ENCODE results near the gene CES4A. TPM values are rescaled to one million over a fixed set of nuclear protein-coding genes. Genes with fewer than 3 reads are reported as not detected.
"Not testable (repeated sequence)": the region's sequence is repeated elsewhere in the genome, so short reads cannot be mapped to it uniquely, and the experiment has no call there.

The CES4A gene
- polyA plus RNA-seq, 1 donor (not counting 4 experiments of a cell fraction or from before 2014, with no cell fraction given), result 6.6 TPM

- H3K27me3 ChIP-seq (ENCODE audit: control insufficient read depth, extremely low read depth, insufficient read depth, low read length), result no peaks in the 10 kb centered on the region
- H3K79me2 ChIP-seq (ENCODE audit: control insufficient read depth, insufficient read depth, low read length), result no peaks in the 10 kb centered on the region
- no peak overlapping the region for H2AFZ ChIP-seq (ENCODE audit: control insufficient read depth, low read length)
- no peak overlapping the region for H3K9ac ChIP-seq (ENCODE audit: control insufficient read depth, extremely low read depth, insufficient read depth, low read length)
- no peaks in the 10 kb centered on the region for H4K20me1 ChIP-seq (ENCODE audit: control insufficient read depth, extremely low read depth, insufficient read depth, low read length)
- DNase-seq (ENCODE audit: low read depth, low spot score) (no peak), FAIRE-seq (no peak)
- TF ChIP-seq CTCF (optimal IDR thresholded peaks at IDR 0.05 in 1 of 3, IDR thresholded peaks at IDR 0.05 in 1 of 3, conservative IDR thresholded peaks at IDR 0.05 in 1 of 3; ENCODE audit: extremely low read depth in 1 of 3, insufficient read depth in 2 of 3, low read length in 3 of 3) (no peak), EZH2 (IDR thresholded peaks at IDR 0.05; ENCODE audit: low read length) (no peak)
- dilution Hi-C loops (cut with MboI; ENCODE audit: extremely low pct_ligation_motif_present, low sequenced_read_pairs), result no loop called here
- peaks cover 2% of the 10 kb centered on the region for H3K9me1 ChIP-seq (ENCODE audit: control insufficient read depth, extremely low read depth, insufficient read depth, low read length)
- no peak overlapping the region for H3K4me2 ChIP-seq (ENCODE audit: control insufficient read depth, extremely low read depth, insufficient read depth, low read depth, low read length)
- no peak overlapping the region for H3K4me3 ChIP-seq (ENCODE audit: control insufficient read depth in 2 of 3, extremely low read depth in 1 of 3, insufficient read depth in 2 of 3, low read depth in 1 of 3, low read length in 3 of 3)
- H3K36me3 ChIP-seq (ENCODE audit: control insufficient read depth in 2 of 2, extremely low read depth in 1 of 2, insufficient read depth in 2 of 2, low read length in 2 of 2), result no peaks in the 10 kb centered on the region
- H3K4me1 ChIP-seq (ENCODE audit: control insufficient read depth, extremely low read depth, insufficient read depth, low read length), result peaks cover 13% of the 10 kb centered on the region
- H3K9me3 ChIP-seq (ENCODE audit: control insufficient read depth, low read depth, low read length), result no peaks in the 10 kb centered on the region
- no peak overlapping the region for H3K27ac ChIP-seq (ENCODE audit: control insufficient read depth, insufficient read depth, low read length)
These were observed 14.7 kb upstream of the CES4A start for GRCh38 chr16:66973716-66974115.

- H3K27ac ChIP-seq (ENCODE audit: control insufficient read depth, insufficient read depth, low read length); H4K20me1 ChIP-seq (ENCODE audit: control insufficient read depth, extremely low read depth, insufficient read depth, low read length); H3K4me2 ChIP-seq (ENCODE audit: control insufficient read depth, extremely low read depth, insufficient read depth, low read depth, low read length); H3K9me1 ChIP-seq (ENCODE audit: control insufficient read depth, extremely low read depth, insufficient read depth, low read length); H3K9ac ChIP-seq (ENCODE audit: control insufficient read depth, extremely low read depth, insufficient read depth, low read length); H2AFZ ChIP-seq (ENCODE audit: control insufficient read depth, low read length); H3K27me3 ChIP-seq (ENCODE audit: control insufficient read depth, extremely low read depth, insufficient read depth, low read length); H3K9me3 ChIP-seq (ENCODE audit: control insufficient read depth, low read depth, low read length); dilution Hi-C loops (cut with MboI; ENCODE audit: extremely low pct_ligation_motif_present, low sequenced_read_pairs); H3K79me2 ChIP-seq (ENCODE audit: control insufficient read depth, insufficient read depth, low read length); H3K4me3 ChIP-seq (ENCODE audit: control insufficient read depth in 2 of 3, extremely low read depth in 1 of 3, insufficient read depth in 2 of 3, low read depth in 1 of 3, low read length in 3 of 3); FAIRE-seq; DNase-seq (ENCODE audit: low read depth, low spot score); H3K36me3 ChIP-seq (ENCODE audit: control insufficient read depth in 2 of 2, extremely low read depth in 1 of 2, insufficient read depth in 2 of 2, low read length in 2 of 2): not testable (repeated sequence)
- peaks cover 13% of the 10 kb centered on the region for H3K4me1 ChIP-seq (ENCODE audit: control insufficient read depth, extremely low read depth, insufficient read depth, low read length)
These were observed 14.0 kb upstream of the CES4A start for GRCh38 chr16:66974156-66974931.

- FAIRE-seq; dilution Hi-C loops (cut with MboI; ENCODE audit: extremely low pct_ligation_motif_present, low sequenced_read_pairs); H3K9ac ChIP-seq (ENCODE audit: control insufficient read depth, extremely low read depth, insufficient read depth, low read length): not testable (repeated sequence)
These were observed 13.5 kb upstream of the CES4A start for GRCh38 chr16:66974932-66975246.

More at GRCh38 chr16:66974932-66975246, 13.5 kb upstream of the CES4A start:
- not testable (repeated sequence) for H3K27me3 ChIP-seq (ENCODE audit: control insufficient read depth, extremely low read depth, insufficient read depth, low read length); H3K4me2 ChIP-seq (ENCODE audit: control insufficient read depth, extremely low read depth, insufficient read depth, low read depth, low read length); H3K27ac ChIP-seq (ENCODE audit: control insufficient read depth, insufficient read depth, low read length); H3K9me1 ChIP-seq (ENCODE audit: control insufficient read depth, extremely low read depth, insufficient read depth, low read length); H3K4me3 ChIP-seq (ENCODE audit: control insufficient read depth in 2 of 3, extremely low read depth in 1 of 3, insufficient read depth in 2 of 3, low read depth in 1 of 3, low read length in 3 of 3); H4K20me1 ChIP-seq (ENCODE audit: control insufficient read depth, extremely low read depth, insufficient read depth, low read length); H3K79me2 ChIP-seq (ENCODE audit: control insufficient read depth, insufficient read depth, low read length); H2AFZ ChIP-seq (ENCODE audit: control insufficient read depth, low read length); H3K9me3 ChIP-seq (ENCODE audit: control insufficient read depth, low read depth, low read length); DNase-seq (ENCODE audit: low read depth, low spot score); H3K36me3 ChIP-seq (ENCODE audit: control insufficient read depth in 2 of 2, extremely low read depth in 1 of 2, insufficient read depth in 2 of 2, low read length in 2 of 2)
- H3K4me1 ChIP-seq (ENCODE audit: control insufficient read depth, extremely low read depth, insufficient read depth, low read length), result peaks cover 13% of the 10 kb centered on the region
